LNCaP clone FGC (cell line): Measurements from ENCODE around the gene ALG10.
A peak's percentile ranks its signal among the peaks of the same experiment; 100 is the strongest.
"Not testable (repeated sequence)": the region's sequence is repeated elsewhere in the genome, so short reads cannot be mapped to it uniquely, and the experiment has no call there.

ENCODE experiments used
- DNase-seq: peaks from one replicate; pipeline ENCODE4 v3.0.0-alpha.2; 2011; ENCODE audit warnings: low read depth
- H3K4me3 ChIP-seq: 2 replicates; pipeline ENCODE4 v1.5.1; 2011; ENCODE audit warnings: mild to moderate bottlenecking, low read depth, low read length, control low read depth
- TF ChIP-seq, protein P1 (sequence below): IDR thresholded peaks from 2 replicates; pipeline ENCODE4 v1.5.1; 2012; ENCODE audit warnings: mild to moderate bottlenecking; ENCODE audit not compliant: control insufficient read depth, insufficient read depth; ENCODE audit errors: extremely low read depth

ALG10 gene

GRCh38 chr12:34016361-34016760, 5.9 kb upstream of the ALG10 start:
- H3K4me3 ChIP-seq = no peak overlapping the region
- TF ChIP-seq, protein P1, sequence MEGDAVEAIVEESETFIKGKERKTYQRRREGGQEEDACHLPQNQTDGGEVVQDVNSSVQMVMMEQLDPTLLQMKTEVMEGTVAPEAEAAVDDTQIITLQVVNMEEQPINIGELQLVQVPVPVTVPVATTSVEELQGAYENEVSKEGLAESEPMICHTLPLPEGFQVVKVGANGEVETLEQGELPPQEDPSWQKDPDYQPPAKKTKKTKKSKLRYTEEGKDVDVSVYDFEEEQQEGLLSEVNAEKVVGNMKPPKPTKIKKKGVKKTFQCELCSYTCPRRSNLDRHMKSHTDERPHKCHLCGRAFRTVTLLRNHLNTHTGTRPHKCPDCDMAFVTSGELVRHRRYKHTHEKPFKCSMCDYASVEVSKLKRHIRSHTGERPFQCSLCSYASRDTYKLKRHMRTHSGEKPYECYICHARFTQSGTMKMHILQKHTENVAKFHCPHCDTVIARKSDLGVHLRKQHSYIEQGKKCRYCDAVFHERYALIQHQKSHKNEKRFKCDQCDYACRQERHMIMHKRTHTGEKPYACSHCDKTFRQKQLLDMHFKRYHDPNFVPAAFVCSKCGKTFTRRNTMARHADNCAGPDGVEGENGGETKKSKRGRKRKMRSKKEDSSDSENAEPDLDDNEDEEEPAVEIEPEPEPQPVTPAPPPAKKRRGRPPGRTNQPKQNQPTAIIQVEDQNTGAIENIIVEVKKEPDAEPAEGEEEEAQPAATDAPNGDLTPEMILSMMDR = 0 out of 2 replicates have a peak, but pooled peaks have one; percentile 6
- DNase-seq = no peak

GRCh38 chr12:34021071-34021470, 1.2 kb upstream of the ALG10 start:
- TF ChIP-seq, protein P1 = no peak
- H3K4me3 ChIP-seq = no peak overlapping the region
- DNase-seq = no peak

GRCh38 chr12:34027661-34028060, 5.4 kb downstream of the ALG10 start:
- H3K4me3 ChIP-seq, DNase-seq: not testable (repeated sequence)

GRCh38 chr12:34030591-34030990, 8.3 kb downstream of the ALG10 start:
- TF ChIP-seq, protein P1 = no peak
- no peak for DNase-seq

GRCh38 chr12:34033628-34034296, 11.5 kb downstream of the ALG10 start:
- TF ChIP-seq, protein P1 = peak; percentile 36
- no peak overlapping the region for H3K4me3 ChIP-seq
- DNase-seq = peak; percentile 7

More at GRCh38 chr12:34030591-34030990, 8.3 kb downstream of the ALG10 start:
- H3K4me3 ChIP-seq = no peak overlapping the region

- H3K4me3 ChIP-seq = not testable (repeated sequence)
- TF ChIP-seq, protein P1 = peak; percentile 52
- peak; percentile 13 for DNase-seq
Observed at GRCh38 chr12:34038357-34038756, 16.1 kb downstream of the ALG10 start.

GRCh38 chr12:34046570-34046969, 24.3 kb downstream of the ALG10 start:
- no peak for DNase-seq
- TF ChIP-seq, protein P1 = no peak
- H3K4me3 ChIP-seq = no peak overlapping the region

DNA sequence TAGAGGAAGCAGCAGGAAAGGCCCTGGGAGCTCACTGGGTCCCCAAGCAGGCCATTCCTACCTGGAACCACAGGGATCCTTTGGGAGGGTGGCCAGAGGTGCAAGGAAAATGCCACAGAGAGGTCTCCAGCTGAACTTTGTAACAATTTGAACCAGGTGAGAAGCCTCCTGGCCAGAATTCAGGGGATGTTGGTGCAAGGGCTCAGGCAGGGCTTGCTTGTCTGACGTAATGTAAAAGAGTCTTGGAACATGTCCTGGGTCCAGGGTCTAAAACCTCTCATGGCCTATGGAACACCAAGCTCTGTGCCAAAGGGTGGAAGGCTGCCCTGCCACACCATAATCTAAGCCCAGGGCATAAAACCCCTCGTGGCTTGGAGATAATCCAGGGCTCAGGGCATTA, 25.6 kb downstream of the ALG10 start:
- not testable (repeated sequence) for H3K4me3 ChIP-seq, DNase-seq
